ENCODE data around the gene TMC5.
"Not testable (repeated sequence)": the region's sequence is repeated elsewhere in the genome, so short reads cannot be mapped to it uniquely, and the experiment has no call there.

Gene TMC5

GRCh38 chr16:19512297-19512696 is 94.6 kb downstream of the TMC5 start:
- DNase-seq = peak; percentile 66

GRCh38 chr16:19513377-19514053 is 95.8 kb downstream of the TMC5 start:
- no peak for DNase-seq

GRCh38 chr16:19515757-19516156 is 98.1 kb downstream of the TMC5 start:
- no peak for DNase-seq

- no peak for DNase-seq
Observed at GRCh38 chr16:19517424-19518089, 99.9 kb downstream of the TMC5 start.

GRCh38 chr16:19518388-19518787 is 100.7 kb downstream of the TMC5 start:
- no peak for DNase-seq

GRCh38 chr16:19520861-19521331 is 103.2 kb downstream of the TMC5 start:
- no peak for DNase-seq

- DNase-seq = peak; percentile 90
Observed at GRCh38 chr16:19521471-19522396, 104.1 kb downstream of the TMC5 start, which contains the start of gene GDE1. Gene GDE1, minus strand, starts transcription at chr16:19522098. Its CDS starts 134 bp downstream, at chr16:19521964.

- peak; percentile 40 for DNase-seq
Observed at GRCh38 chr16:19522397-19522732, 104.7 kb downstream of the TMC5 start.

GRCh38 chr16:19522760-19523159 is 105.1 kb downstream of the TMC5 start:
- peak; percentile 39 for DNase-seq

GRCh38 chr16:19523184-19523558 is 105.5 kb downstream of the TMC5 start:
- DNase-seq = no peak

GRCh38 chr16:19523559-19524355 is 106.1 kb downstream of the TMC5 start, which contains the start of gene CCP110:
Gene CCP110, plus strand, starts transcription at chr16:19523942. Its CDS starts 3,940 bp downstream, at chr16:19527882.
- DNase-seq = peak; percentile 95

- no peak for DNase-seq
Observed at GRCh38 chr16:19524356-19524615, 106.6 kb downstream of the TMC5 start.

GRCh38 chr16:19524616-19525384 is 107.1 kb downstream of the TMC5 start:
- DNase-seq = peak; percentile 42

GRCh38 chr16:19525385-19525723 is 107.7 kb downstream of the TMC5 start:
- DNase-seq = no peak

GRCh38 chr16:19527161-19527560 is 109.5 kb downstream of the TMC5 start:
- no peak for DNase-seq

- DNase-seq = no peak
Observed at GRCh38 chr16:19528666-19529065, 111.0 kb downstream of the TMC5 start.

- DNase-seq = no peak
Observed at GRCh38 chr16:19532601-19533000, 114.9 kb downstream of the TMC5 start.

- no peak for DNase-seq
Observed at GRCh38 chr16:19540241-19540970, 122.7 kb downstream of the TMC5 start.

- DNase-seq = no peak
Observed at GRCh38 chr16:19542138-19542821, 124.6 kb downstream of the TMC5 start.

- DNase-seq = not testable (repeated sequence)
Observed at GRCh38 chr16:19543278-19543996, 125.8 kb downstream of the TMC5 start.
